CD4-positive, alpha-beta memory T cell (primary cell): ENCODE measurements around the gene USP43. TPM values are rescaled to one million over a fixed set of nuclear protein-coding genes. Genes with fewer than 3 reads are reported as not detected.

Experiments
- CTCF ChIA-PET: fragments of 350-600 bp; sonication (Branson Sonifier 250); formaldehyde crosslinking; loops from one replicate; lab custom pipeline; 2021; ENCODE audit warnings: inconsistent platforms; ENCODE audit not compliant: partially characterized antibody; lab: Charles Lee
- POLR2A ChIA-PET: fragments of 350-600 bp; sonication (Branson Sonifier 250); formaldehyde crosslinking; loops from one replicate; lab custom pipeline; 2021; ENCODE audit not compliant: partially characterized antibody; lab: Charles Lee
- DNase-seq, 5 donors: peaks; one replicate each; pipeline versions ENCODE4 v3.0.0 to v3.0.0-alpha.2; 2020 to 2022; ENCODE audit warnings: mixed read lengths in 1 of 5
- H3K27ac ChIP-seq: one replicate; pipeline ENCODE4 v1.7.0; 2013; ENCODE audit warnings: low read depth, low read length
- H3K27me3 ChIP-seq: 2 replicates; pipeline ENCODE4 v1.7.0; 2013; ENCODE audit warnings: mild to moderate bottlenecking, low read length, moderate library complexity; ENCODE audit not compliant: insufficient read depth
- H3K36me3 ChIP-seq: 2 replicates; pipeline ENCODE4 v1.7.0; 2013; ENCODE audit warnings: mild to moderate bottlenecking, low read length, moderate library complexity; ENCODE audit not compliant: insufficient read depth
- H3K4me1 ChIP-seq: 2 replicates; pipeline ENCODE4 v1.7.0; 2013; ENCODE audit warnings: mild to moderate bottlenecking, low read length, moderate library complexity; ENCODE audit not compliant: insufficient read depth
- H3K4me3 ChIP-seq, 2 donors: one replicate each; pipeline ENCODE4 v1.7.0; 2013; ENCODE audit warnings: low read length in 2 of 2, mild to moderate bottlenecking in 1 of 2
- H3K9me3 ChIP-seq, 2 donors: one replicate each; pipeline ENCODE4 v1.7.0; 2013; ENCODE audit warnings: low read length in 2 of 2, control low read depth in 1 of 2; ENCODE audit not compliant: control insufficient read depth in 1 of 2
- H3K27ac Mint-ChIP-seq, 7 donors: one replicate each; pipeline ENCODE4 v1.8.0; 2020 to 2021; ENCODE audit warnings: mixed read lengths in 7 of 7, mild to moderate bottlenecking in 6 of 7, inconsistent platforms in 3 of 7, moderate library complexity in 3 of 7
- H3K27me3 Mint-ChIP-seq, 2 donors: one replicate each; pipeline ENCODE4 v1.8.0; 2020 to 2021; ENCODE audit warnings: mixed read lengths in 2 of 2
- H3K36me3 Mint-ChIP-seq, 2 donors: one replicate each; pipeline ENCODE4 v1.8.0; 2020 to 2021; ENCODE audit warnings: mixed read lengths in 2 of 2, inconsistent platforms in 1 of 2, mild to moderate bottlenecking in 1 of 2
- H3K4me1 Mint-ChIP-seq, 4 donors: one replicate each; pipeline ENCODE4 v1.8.0; 2020 to 2021; ENCODE audit warnings: mixed read lengths in 4 of 4, mild to moderate bottlenecking in 1 of 4
- H3K4me3 Mint-ChIP-seq, 8 donors: one replicate each; pipeline ENCODE4 v1.8.0; 2020 to 2021; ENCODE audit warnings: mixed read lengths in 8 of 8, mild to moderate bottlenecking in 7 of 8, moderate library complexity in 6 of 8, inconsistent platforms in 3 of 8
- H3K9me3 Mint-ChIP-seq, 8 donors: one replicate each; pipeline ENCODE4 v1.8.0; 2020 to 2021; ENCODE audit warnings: mixed read lengths in 8 of 8, mild to moderate bottlenecking in 5 of 8, inconsistent platforms in 3 of 8, moderate library complexity in 1 of 8
- intact Hi-C: fragments of 100-400 bp; cut with micrococcal nuclease; formaldehyde crosslinking; loops from one replicate; pipeline ENCODE4 v1.15.1; 2023
- polyA plus RNA-seq, 2 donors: library from polyadenylated mRNA; unstranded; fragments of 300-500 nt; fragmentation: Illumina TruSeq; gene quantifications; one replicate each; pipeline ENCODE4 v1.2.3, GENCODE V29; 2021
- total RNA-seq, 2 experiments: library from RNA; stranded (reverse); gene quantifications; one replicate each; pipeline ENCODE4 v1.2.3, GENCODE V29; 2021

USP43 gene
- total and polyA plus RNA-seq, 4 experiments from 2014 or later, result 0.17 to 0.22 TPM; not detected in 2

DNA sequence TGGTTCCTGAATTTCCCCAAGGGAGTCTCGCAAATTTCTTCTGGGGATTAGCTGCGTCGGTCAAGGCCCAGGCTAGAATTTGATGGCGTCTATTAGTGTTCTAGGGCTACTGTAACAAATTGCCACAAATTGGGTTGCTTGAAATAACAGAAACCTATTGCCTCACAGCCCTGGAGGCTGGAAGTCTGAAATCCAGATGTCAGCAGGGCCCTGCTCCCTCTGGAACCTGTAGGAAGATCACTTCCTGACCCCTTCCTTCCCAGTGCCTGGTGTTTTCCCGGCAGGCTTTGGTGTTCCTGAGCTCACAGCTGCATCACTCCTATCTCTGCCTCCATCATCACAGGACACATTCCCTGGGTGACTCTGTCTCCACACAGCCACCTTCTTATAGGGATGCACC lies 121.7 kb downstream of the USP43 start:
- H3K9me3 ChIP-seq, result no peaks in the 10 kb centered on the region
- H3K9me3 Mint-ChIP-seq, result no peaks in the 10 kb centered on the region
- H3K27me3 ChIP-seq, result no peaks in the 10 kb centered on the region
- no peak overlapping the region for H3K4me3 ChIP-seq
- no peak overlapping the region for H3K27ac ChIP-seq
- no peak overlapping the region for H3K4me3 Mint-ChIP-seq
- CTCF ChIA-PET, result interaction anchor here (2.1 kb wide), 1 partner anchor 35 kb away, joined by 5 read pairs; no protein-coding TSS in a partner anchor
- H3K36me3 Mint-ChIP-seq, result no peaks in the 10 kb centered on the region
- H3K27ac Mint-ChIP-seq, result no peak overlapping the region
- H3K36me3 ChIP-seq, result no peaks in the 10 kb centered on the region
- intact Hi-C loops, result loop anchor here (10.0 kb wide), 1 partner anchor 192 kb away; the partner anchor contains the start of genes CFAP52 and STX8
- peaks cover 12 to 21% of the 10 kb centered on the region in 2 donors for H3K27me3 Mint-ChIP-seq
- H3K4me1 Mint-ChIP-seq, result peaks cover 0 to 2% (median 0%) of the 10 kb centered on the region in 4 donors
- POLR2A ChIA-PET, result no interaction called here
- no peak for DNase-seq
- no peaks in the 10 kb centered on the region for H3K4me1 ChIP-seq

DNA sequence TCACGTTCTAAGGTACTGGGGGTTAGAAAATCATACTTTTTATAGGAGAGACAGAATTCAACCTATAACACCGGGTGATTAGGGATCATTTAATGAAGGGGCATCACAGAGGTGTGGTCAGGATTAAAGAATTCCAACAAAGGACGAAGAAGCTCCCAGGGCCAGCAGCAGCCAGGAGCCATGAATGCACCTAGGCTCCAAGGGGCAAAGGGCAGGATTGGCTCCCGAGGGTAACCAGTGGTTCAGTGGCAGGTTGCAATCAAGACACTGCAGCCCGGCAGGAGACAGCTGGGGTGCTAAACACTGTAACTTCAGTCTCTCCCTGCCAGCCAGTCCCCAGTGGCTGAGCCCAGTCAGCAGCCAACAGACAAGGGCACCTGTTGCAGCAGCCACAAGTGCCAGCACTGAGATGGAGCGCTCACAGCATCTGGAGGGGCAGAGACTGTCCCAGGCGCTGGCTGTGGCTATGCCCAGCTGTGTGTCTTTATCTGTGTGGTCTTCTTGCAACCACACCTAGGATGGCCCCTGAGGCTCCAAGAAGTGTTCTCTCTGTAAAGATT lies 122.2 kb downstream of the USP43 start:
- Mint-ChIP-seq H3K4me1 (peaks cover 0 to 2% (median 0%) of the 10 kb centered on the region in 4 donors), H3K27me3 (peaks cover 12 to 17% of the 10 kb centered on the region in 2 donors), H3K27ac (no peak overlapping the region), H3K9me3 (no peaks in the 10 kb centered on the region), H3K36me3 (no peaks in the 10 kb centered on the region), H3K4me3 (no peak overlapping the region)
- H3K27ac ChIP-seq, result no peak overlapping the region
- H3K9me3 ChIP-seq, result no peaks in the 10 kb centered on the region
- H3K36me3 ChIP-seq, result no peaks in the 10 kb centered on the region
- no peaks in the 10 kb centered on the region for H3K4me1 ChIP-seq
- POLR2A ChIA-PET, result no interaction called here
- CTCF ChIA-PET, result interaction anchor here (2.1 kb wide), 1 partner anchor 35 kb away, joined by 5 read pairs; no protein-coding TSS in a partner anchor
- H3K27me3 ChIP-seq, result no peaks in the 10 kb centered on the region
- DNase-seq, result no peak
- no peak overlapping the region for H3K4me3 ChIP-seq
- intact Hi-C loops, result loop anchor here (10.0 kb wide), 1 partner anchor 193 kb away; the partner anchor contains the start of genes CFAP52 and STX8

DNA sequence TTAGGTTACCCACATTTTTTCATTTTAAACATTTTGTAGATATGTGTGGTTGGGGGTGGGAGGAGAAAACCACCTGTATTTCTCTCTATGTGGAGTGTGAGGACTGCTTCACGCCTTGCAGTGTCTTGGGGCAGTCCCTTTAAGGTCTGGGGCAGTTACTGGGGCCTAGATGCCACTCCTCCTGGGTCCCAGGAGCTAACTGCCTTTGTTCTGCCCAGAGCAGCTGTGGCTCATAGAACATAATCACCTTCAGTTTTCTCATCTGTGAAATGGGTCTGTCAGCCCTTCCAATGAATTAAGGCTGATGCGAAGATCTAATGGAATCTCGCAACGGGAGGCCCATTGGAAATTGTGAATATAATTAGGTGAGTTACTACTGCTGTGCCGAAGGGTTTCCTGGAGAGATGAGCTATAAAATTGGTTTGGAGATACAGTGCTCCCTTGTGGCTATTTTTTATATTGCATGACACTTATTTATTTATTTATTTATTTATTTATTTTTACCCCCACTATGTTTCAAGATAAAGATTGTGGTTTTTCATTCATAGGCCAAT lies 123.1 kb downstream of the USP43 start:
- no peaks in the 10 kb centered on the region for H3K36me3 Mint-ChIP-seq
- H3K27me3 Mint-ChIP-seq, result peaks cover 11 to 14% of the 10 kb centered on the region in 2 donors
- H3K9me3 ChIP-seq, result no peaks in the 10 kb centered on the region
- H3K27ac ChIP-seq, result no peak overlapping the region
- peak overlapping the region in 1 of 7 donors; percentile 26 for H3K27ac Mint-ChIP-seq
- no peaks in the 10 kb centered on the region for H3K27me3 ChIP-seq
- no peaks in the 10 kb centered on the region for H3K9me3 Mint-ChIP-seq
- ChIA-PET CTCF (interaction anchor here (0.6 to 2.1 kb wide), 6 partner anchors 9 to 55 kb away, joined by 3 to 6 read pairs (median 3); no protein-coding TSS in a partner anchor), POLR2A (no interaction called here)
- no peak overlapping the region for H3K4me3 ChIP-seq
- DNase-seq, result peak in 3 of 5 donors; percentile 12 to 19 (median 14)
- H3K36me3 ChIP-seq, result no peaks in the 10 kb centered on the region
- no peaks in the 10 kb centered on the region for H3K4me1 ChIP-seq
- no peak overlapping the region for H3K4me3 Mint-ChIP-seq
- peaks cover 0 to 2% (median 0%) of the 10 kb centered on the region in 4 donors for H3K4me1 Mint-ChIP-seq
- intact Hi-C loops, result loop anchor here (10.0 kb wide), 1 partner anchor 194 kb away; the partner anchor contains the start of genes CFAP52 and STX8

DNA sequence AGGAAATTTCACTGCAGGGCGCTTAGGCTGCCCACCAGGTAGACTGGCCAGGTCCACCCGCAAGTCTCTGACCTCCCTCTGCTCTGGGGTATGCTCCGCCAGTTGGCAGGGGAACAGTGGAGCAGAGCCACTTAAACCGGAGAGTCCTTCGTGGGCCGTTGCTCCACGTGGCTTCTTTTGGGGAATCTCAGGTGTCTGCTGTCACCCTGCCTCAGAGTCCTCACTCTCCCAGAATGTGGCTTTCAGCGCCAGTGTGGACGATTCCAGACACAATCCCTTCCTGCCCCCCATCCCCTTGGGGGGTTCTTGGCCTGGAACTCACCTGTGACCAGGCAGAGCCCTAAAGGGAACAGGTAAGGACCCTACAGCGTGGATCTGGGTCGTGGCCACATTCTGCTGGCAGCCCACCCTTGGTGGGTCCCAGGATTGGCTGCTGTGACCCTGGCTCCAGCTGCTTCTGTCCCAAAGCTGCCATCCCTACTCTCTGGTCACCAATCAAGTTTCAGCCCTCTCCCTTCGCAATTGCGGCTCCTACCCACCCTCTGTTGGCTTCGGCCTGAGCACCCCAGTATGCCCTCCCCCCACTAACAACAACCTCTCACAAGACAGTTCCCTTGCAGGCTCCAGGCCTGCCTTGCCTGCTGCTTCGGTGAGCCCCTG lies 123.8 kb downstream of the USP43 start:
- POLR2A ChIA-PET, result no interaction called here

DNA sequence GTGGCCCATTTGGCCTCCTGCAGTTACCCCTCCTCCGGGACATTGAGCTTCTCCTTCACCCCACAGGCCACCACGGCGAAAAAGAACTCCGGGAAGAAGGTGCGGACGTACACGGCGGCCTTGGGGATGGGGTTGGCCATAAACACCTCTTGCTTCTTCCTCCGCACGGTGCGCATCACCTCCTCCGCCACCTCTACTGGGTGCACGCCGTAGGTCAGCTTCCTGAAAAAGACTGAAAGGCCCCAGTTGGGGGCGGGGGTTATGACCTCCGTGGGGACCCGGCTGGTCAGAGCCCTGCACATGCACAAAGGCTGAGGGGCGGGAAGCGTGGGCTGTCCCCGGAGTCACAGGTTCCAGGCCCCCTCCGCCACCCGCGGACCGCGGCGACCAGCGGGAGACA lies 126.1 kb downstream of the USP43 start:
- no peak for DNase-seq
- Mint-ChIP-seq H3K4me1 (peaks cover 0 to 2% (median 0%) of the 10 kb centered on the region in 4 donors), H3K36me3 (no peaks in the 10 kb centered on the region), H3K4me3 (no peak overlapping the region), H3K27ac (no peak overlapping the region), H3K27me3 (peaks cover 4 to 7% of the 10 kb centered on the region in 2 donors), H3K9me3 (no peaks in the 10 kb centered on the region)
- intact Hi-C loops, result no loop called here
- no peaks in the 10 kb centered on the region for H3K9me3 ChIP-seq
- no peaks in the 10 kb centered on the region for H3K27me3 ChIP-seq
- ChIA-PET POLR2A (no interaction called here), CTCF (interaction anchor here (1.0 kb wide), 1 partner anchor 43 kb away, joined by 3 read pairs; no protein-coding TSS in a partner anchor)
- H3K4me1 ChIP-seq, result no peaks in the 10 kb centered on the region
- H3K36me3 ChIP-seq, result no peaks in the 10 kb centered on the region
- no peak overlapping the region for H3K27ac ChIP-seq
- H3K4me3 ChIP-seq, result no peak overlapping the region

More for the DNA sequence above, 123.8 kb downstream of the USP43 start:
- H3K27me3 Mint-ChIP-seq, result peaks cover 9 to 14% of the 10 kb centered on the region in 2 donors
- H3K4me3 ChIP-seq, result no peak overlapping the region
- peaks cover 0 to 2% (median 0%) of the 10 kb centered on the region in 4 donors for H3K4me1 Mint-ChIP-seq
- intact Hi-C loops, result loop anchor here (10.0 kb wide), 1 partner anchor 194 kb away; the partner anchor contains the start of genes CFAP52 and STX8
- H3K9me3 Mint-ChIP-seq, result no peaks in the 10 kb centered on the region
- no peaks in the 10 kb centered on the region for H3K9me3 ChIP-seq
- H3K36me3 ChIP-seq, result no peaks in the 10 kb centered on the region
- H3K27me3 ChIP-seq, result no peaks in the 10 kb centered on the region
- no peaks in the 10 kb centered on the region for H3K36me3 Mint-ChIP-seq
- no peak overlapping the region for H3K27ac ChIP-seq
- CTCF ChIA-PET, result interaction anchor here (0.7 to 2.1 kb wide), 6 partner anchors 10 to 56 kb away, joined by 3 to 6 read pairs (median 3); no protein-coding TSS in a partner anchor
- DNase-seq, result no peak
- no peak overlapping the region for H3K4me3 Mint-ChIP-seq
- no peak overlapping the region for H3K27ac Mint-ChIP-seq
- H3K4me1 ChIP-seq, result no peaks in the 10 kb centered on the region

DNA sequence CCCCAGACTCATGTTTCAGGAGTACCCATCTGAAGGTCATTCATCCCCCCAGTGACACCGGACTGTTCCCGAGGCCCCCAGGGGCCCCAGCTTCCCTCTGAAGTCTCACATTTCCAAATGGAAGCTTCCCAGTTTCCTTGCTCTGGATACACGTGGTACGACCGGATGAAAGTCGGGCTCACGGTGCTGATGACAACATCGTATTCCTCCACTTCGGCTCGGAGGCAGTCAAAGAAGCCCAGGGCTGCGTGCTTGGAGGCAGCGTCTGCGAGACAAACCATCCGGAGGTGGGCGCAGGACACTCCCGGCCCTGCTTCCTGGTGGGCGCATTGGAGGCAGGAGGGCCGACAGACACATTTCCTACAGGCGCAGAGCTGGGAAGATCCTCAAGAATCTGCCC lies 127.3 kb downstream of the USP43 start:
- H3K4me3 Mint-ChIP-seq, result no peak overlapping the region
- H3K4me1 Mint-ChIP-seq, result peaks cover 0 to 2% (median 0%) of the 10 kb centered on the region in 4 donors
- no peak overlapping the region for H3K4me3 ChIP-seq
- H3K27ac Mint-ChIP-seq, result no peak overlapping the region
- no peaks in the 10 kb centered on the region for H3K4me1 ChIP-seq
- no peaks in the 10 kb centered on the region for H3K36me3 ChIP-seq
- CTCF ChIA-PET, result no interaction called here
- POLR2A ChIA-PET, result no interaction called here
- intact Hi-C loops, result no loop called here
- H3K27ac ChIP-seq, result no peak overlapping the region
- no peak for DNase-seq
- no peaks in the 10 kb centered on the region for H3K9me3 ChIP-seq
- H3K27me3 Mint-ChIP-seq, result peaks cover 5 to 6% of the 10 kb centered on the region in 2 donors
- H3K27me3 ChIP-seq, result no peaks in the 10 kb centered on the region
- no peaks in the 10 kb centered on the region for H3K36me3 Mint-ChIP-seq
- no peaks in the 10 kb centered on the region for H3K9me3 Mint-ChIP-seq

DNA sequence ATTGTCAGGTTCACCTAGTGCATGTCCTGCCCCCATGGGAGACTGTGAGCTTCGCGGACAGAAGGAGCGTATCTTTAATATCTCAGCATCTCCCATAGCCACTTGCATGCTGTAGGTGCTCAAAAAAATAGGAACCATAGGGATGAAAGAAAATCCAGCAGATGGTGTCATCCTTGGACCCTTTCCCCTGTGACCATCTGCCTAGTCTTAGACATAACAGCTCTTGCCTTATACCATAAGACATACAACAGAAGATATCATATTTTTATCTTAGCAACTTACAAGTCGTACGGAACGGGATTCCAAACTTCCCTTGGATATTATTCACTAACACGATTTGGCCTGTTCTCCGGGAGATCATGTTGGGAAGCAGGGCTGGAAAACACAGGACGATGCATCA lies 131.6 kb downstream of the USP43 start:
- ChIA-PET CTCF (no interaction called here), POLR2A (no interaction called here)
- Mint-ChIP-seq H3K27me3 (peaks cover 8 to 17% of the 10 kb centered on the region in 2 donors), H3K27ac (no peak overlapping the region), H3K4me3 (no peak overlapping the region), H3K9me3 (no peaks in the 10 kb centered on the region), H3K36me3 (no peaks in the 10 kb centered on the region), H3K4me1 (no peaks in the 10 kb centered on the region)
- no peak for DNase-seq
- Histone ChIP-seq H3K4me3 (no peak overlapping the region), H3K4me1 (no peaks in the 10 kb centered on the region), H3K9me3 (no peaks in the 10 kb centered on the region), H3K27me3 (no peaks in the 10 kb centered on the region), H3K27ac (no peak overlapping the region), H3K36me3 (no peaks in the 10 kb centered on the region)
- intact Hi-C loops, result no loop called here
